ENCODE data around the gene VILL.

VILL gene

DNA sequence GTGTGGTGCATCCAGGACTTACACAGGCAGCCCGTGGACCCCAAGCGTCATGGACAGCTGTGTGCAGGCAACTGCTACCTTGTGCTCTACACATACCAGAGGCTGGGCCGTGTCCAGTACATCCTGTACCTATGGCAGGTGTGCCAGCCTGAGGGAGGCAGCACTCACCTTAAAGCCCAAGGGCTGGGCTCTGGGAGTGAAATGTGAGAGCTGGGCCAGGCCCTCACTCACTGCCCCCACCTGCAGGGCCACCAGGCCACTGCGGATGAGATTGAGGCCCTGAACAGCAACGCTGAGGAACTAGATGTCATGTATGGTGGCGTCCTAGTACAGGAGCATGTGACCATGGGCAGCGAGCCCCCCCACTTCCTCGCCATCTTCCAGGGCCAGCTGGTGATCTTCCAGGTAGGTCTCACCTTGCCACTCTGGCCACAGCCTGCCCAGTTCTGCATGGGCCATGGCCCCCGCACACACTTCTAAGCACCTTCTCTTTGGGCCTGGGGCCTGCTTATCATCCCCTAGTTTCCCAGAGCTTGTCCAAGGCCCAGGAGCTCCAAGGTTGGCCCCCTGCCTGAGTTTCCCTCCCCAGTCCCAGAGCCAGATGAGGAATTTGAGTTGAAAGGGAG is 11.0 kb downstream of the VILL start:
- Histone ChIP-seq H3K9me3 (ENCODE audit: insufficient read depth, low read depth, low read length) (no peaks in the 10 kb centered on the region), H3K4me3 (ENCODE audit: low read length) (no peak overlapping the region), H3K9ac (ENCODE audit: low read depth, low read length) (no peak overlapping the region), H3K36me3 (ENCODE audit: insufficient read depth, low read length) (no peaks in the 10 kb centered on the region), H3K27me3 (ENCODE audit: insufficient read depth, low read length) (peaks cover 5% of the 10 kb centered on the region; the same call in 1 of the 2 replicates), H3K4me1 (ENCODE audit: insufficient read depth, low read length) (0 out of 2 replicates have a peak, but pooled peaks cover 4% of the 10 kb centered on the region), H3K27ac (ENCODE audit: low read depth, low read length) (no peak overlapping the region)
- WGBS: 79% methylated on average over 9 of the region's 9 CpGs

DNA sequence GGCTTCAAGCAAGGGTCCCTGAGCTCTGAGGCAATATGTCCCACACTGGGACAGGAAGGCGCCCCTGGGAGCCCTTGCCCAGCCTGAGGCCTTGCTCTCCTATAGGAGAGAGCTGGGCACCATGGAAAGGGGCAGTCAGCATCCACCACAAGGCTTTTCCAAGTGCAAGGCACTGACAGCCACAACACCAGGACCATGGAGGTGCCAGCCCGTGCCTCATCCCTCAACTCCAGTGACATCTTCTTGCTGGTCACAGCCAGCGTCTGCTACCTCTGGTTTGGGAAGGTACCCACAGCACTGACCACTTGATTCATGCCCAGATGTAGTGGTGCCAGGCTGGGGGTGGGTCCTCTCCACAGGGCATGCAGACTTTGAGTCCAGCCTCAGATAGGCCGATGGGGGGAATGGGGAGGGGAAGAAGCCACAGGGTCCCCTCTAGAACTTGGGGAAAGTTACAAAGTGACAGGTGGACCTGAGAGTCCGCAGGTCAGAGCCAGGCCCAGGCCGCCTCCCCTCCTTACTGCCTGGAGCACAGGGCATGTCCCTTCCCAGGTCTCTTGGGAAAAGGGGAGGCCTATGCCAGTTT is 11.8 kb downstream of the VILL start:
- WGBS: 92% methylated on average over 6 of the region's 6 CpGs
- Histone ChIP-seq H3K27me3 (ENCODE audit: insufficient read depth, low read length) (peaks cover 5% of the 10 kb centered on the region; the same call in 1 of the 2 replicates), H3K27ac (ENCODE audit: low read depth, low read length) (no peak overlapping the region), H3K9ac (ENCODE audit: low read depth, low read length) (no peak overlapping the region), H3K4me3 (ENCODE audit: low read length) (no peak overlapping the region), H3K9me3 (ENCODE audit: insufficient read depth, low read depth, low read length) (no peaks in the 10 kb centered on the region), H3K36me3 (ENCODE audit: insufficient read depth, low read length) (no peaks in the 10 kb centered on the region), H3K4me1 (ENCODE audit: insufficient read depth, low read length) (0 out of 2 replicates have a peak, but pooled peaks cover 4% of the 10 kb centered on the region)

DNA sequence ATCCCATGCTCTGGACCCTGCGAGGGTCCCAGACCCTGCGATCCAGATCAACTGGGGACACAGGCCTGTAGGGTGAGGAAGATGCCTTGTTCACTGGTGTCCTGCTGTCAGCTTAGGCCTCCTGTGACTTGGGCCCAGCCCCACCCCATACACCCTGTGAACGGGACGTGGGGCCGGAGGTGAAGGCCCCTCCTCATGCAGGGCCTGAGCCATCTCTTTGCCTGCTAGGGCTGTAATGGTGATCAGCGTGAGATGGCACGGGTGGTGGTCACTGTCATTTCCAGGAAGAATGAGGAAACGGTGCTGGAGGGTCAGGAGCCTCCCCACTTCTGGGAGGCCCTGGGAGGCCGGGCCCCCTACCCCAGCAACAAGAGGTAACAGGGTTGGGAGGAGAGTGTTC is 12.4 kb downstream of the VILL start:
- Histone ChIP-seq H3K9ac (ENCODE audit: low read depth, low read length) (no peak overlapping the region), H3K9me3 (ENCODE audit: insufficient read depth, low read depth, low read length) (no peaks in the 10 kb centered on the region), H3K4me1 (ENCODE audit: insufficient read depth, low read length) (0 out of 2 replicates have a peak, but pooled peaks cover 4% of the 10 kb centered on the region), H3K4me3 (ENCODE audit: low read length) (no peak overlapping the region), H3K27me3 (ENCODE audit: insufficient read depth, low read length) (peaks cover 5% of the 10 kb centered on the region; the same call in 1 of the 2 replicates), H3K36me3 (ENCODE audit: insufficient read depth, low read length) (peaks cover 2% of the 10 kb centered on the region; the same call in 1 of the 2 replicates), H3K27ac (ENCODE audit: low read depth, low read length) (no peak overlapping the region)
- whole genome bisulfite sequencing: 85% methylated on average over 9 of the region's 9 CpGs

DNA sequence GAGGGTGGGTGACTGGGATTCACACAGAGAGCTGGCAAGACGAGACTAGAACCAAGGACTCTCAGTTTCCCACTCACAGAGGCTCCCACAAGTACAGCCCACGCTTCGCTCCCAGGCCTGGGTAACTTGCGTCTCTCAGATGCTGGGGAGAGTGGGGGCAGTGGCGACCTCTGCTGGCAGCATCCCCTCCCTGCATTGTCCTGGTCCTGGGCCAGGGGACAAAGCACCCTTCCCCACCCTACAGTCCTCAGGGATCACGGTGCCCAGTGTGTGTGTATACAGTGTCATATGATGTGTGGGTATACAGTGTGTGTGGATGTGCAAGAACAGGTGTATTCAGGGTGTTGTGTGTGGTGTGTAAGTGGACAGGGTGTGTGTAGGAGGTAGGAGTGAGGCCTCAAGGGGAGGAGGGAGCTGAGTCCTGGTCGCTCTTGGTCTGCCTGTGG is 12.8 kb downstream of the VILL start:
- Histone ChIP-seq H3K27ac (ENCODE audit: low read depth, low read length) (no peak overlapping the region), H3K36me3 (ENCODE audit: insufficient read depth, low read length) (peaks cover 4% of the 10 kb centered on the region; the same call in 1 of the 2 replicates), H3K4me1 (ENCODE audit: insufficient read depth, low read length) (0 out of 2 replicates have a peak, but pooled peaks cover 3% of the 10 kb centered on the region), H3K4me3 (ENCODE audit: low read length) (no peak overlapping the region), H3K27me3 (ENCODE audit: insufficient read depth, low read length) (peaks cover 4% of the 10 kb centered on the region; the same call in 1 of the 2 replicates), H3K9me3 (ENCODE audit: insufficient read depth, low read depth, low read length) (no peaks in the 10 kb centered on the region), H3K9ac (ENCODE audit: low read depth, low read length) (no peak overlapping the region)
- 48% methylated on average over 6 of the region's 7 CpGs for WGBS

DNA sequence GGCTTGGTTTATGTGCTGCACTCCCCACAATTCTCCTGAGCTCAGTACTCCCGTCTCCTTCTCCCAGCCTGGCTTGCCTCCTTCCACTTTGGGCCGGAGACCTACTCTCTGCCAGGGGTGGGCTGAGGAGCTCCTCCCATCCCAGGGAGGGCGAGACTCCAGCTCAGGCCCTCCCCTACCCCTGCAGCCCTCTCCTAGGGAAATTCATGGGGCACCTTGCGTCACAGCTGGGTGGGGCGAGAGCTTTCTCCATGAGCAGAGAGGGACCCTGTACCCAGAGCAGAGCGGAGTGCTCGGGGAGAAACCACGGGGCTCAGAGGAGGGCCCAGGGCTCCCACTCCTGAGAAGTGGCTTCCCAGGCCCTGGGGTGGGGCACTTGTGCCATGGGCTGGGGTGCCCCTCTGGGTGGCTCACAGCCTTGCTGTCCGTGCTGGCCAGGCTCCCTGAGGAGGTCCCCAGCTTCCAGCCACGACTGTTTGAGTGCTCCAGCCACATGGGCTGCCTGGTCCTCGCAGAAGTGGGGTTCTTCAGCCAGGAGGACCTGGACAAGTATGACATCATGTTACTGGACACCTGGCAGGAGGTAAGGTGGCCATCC is 13.3 kb downstream of the VILL start:
- Histone ChIP-seq H3K4me1 (ENCODE audit: insufficient read depth, low read length) (no peaks in the 10 kb centered on the region), H3K27me3 (ENCODE audit: insufficient read depth, low read length) (no peaks in the 10 kb centered on the region), H3K4me3 (ENCODE audit: low read length) (no peak overlapping the region), H3K9ac (ENCODE audit: low read depth, low read length) (no peak overlapping the region), H3K36me3 (ENCODE audit: insufficient read depth, low read length) (peaks cover 4% of the 10 kb centered on the region; the same call in 1 of the 2 replicates), H3K9me3 (ENCODE audit: insufficient read depth, low read depth, low read length) (no peaks in the 10 kb centered on the region), H3K27ac (ENCODE audit: low read depth, low read length) (no peak overlapping the region)
- 83% methylated on average over 11 of the region's 11 CpGs for WGBS

DNA sequence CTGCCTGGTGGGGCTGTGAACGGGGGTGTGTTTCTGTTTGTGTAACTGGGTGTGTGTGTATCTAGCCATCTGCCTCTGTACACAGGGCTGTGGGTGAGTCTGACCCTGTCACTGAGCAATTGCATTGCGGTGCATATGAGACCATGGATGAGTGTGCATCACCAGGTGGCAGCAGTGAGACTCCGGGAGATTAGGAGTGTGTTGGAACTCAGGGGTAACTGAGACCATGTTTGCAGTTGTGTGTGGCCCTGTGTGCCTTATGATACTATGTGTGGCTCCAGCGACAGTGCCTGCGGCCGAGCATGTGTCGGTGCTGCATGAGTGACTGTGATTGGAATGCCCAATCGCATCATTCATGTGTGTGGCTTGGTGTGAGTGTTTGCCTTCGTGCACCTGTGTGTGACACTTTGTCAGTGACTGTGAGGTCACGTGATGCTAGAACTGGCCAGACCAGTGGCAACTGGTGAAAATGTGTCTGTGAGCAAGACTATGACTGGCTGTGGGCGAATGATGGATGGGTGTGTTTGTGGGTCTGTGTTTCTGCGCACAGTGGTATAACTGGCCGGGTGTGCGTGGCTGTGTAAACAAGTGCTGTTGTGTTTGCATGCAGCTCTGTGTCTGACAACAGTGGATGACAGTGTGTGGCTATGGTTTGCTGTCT is 14.0 kb downstream of the VILL start:
- H3K9ac ChIP-seq (ENCODE audit: low read depth, low read length): no peak overlapping the region
- 82% methylated on average over 14 of the region's 14 CpGs for WGBS
- no peak overlapping the region for H3K4me3 ChIP-seq (ENCODE audit: low read length)
- H3K4me1 ChIP-seq (ENCODE audit: insufficient read depth, low read length): no peaks in the 10 kb centered on the region
- H3K36me3 ChIP-seq (ENCODE audit: insufficient read depth, low read length): peaks cover 4% of the 10 kb centered on the region; the same call in 1 of the 2 replicates
- no peaks in the 10 kb centered on the region for H3K27me3 ChIP-seq (ENCODE audit: insufficient read depth, low read length)
- H3K27ac ChIP-seq (ENCODE audit: low read depth, low read length): no peak overlapping the region
- no peaks in the 10 kb centered on the region for H3K9me3 ChIP-seq (ENCODE audit: insufficient read depth, low read depth, low read length)

DNA sequence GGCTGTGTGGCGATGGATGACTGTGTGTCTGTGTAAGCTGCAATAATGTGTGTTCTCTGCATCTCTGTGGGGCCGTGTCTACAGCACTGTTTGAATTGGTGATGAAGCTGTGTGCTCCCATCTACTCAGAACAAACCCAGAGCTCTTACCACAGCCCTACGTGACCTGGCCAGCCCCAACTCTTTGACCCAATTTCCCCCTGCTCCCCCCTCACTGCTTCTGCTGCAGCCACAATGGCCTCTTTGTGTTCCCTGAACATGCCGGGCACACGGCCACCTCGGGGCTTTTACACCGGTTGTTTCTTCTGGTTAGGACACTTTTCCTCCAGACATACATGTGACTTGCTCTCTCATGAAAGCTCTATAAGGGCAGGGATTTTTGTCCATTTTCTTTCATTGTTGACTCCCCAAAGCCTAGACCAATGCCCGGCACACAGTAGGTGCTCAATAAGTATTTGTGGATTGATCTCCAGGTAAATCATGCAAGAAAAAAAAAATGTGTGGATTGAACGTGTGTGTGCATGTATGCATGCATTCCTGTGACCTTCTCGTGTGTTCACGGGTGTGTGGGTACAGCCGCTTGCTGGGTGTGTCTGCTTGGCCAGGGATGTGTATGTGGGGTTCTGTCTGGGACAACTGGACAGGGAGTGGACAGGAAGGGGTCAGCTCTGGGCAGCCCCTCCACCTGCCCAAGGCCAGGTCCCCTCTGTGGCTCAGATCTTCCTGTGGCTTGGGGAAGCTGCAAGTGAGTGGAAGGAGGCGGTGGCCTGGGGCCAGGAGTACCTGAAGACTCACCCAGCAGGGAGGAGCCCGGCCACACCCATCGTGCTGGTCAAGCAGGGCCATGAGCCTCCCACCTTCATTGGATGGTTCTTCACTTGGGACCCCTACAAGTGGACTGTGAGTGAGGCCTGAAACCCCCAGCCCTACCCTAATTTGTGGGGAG is 14.8 kb downstream of the VILL start:
- no peaks in the 10 kb centered on the region for H3K4me1 ChIP-seq (ENCODE audit: insufficient read depth, low read length)
- no peaks in the 10 kb centered on the region for H3K9me3 ChIP-seq (ENCODE audit: insufficient read depth, low read depth, low read length)
- H3K4me3 ChIP-seq (ENCODE audit: low read length): no peak overlapping the region
- H3K27ac ChIP-seq (ENCODE audit: low read depth, low read length): no peak overlapping the region
- no peak overlapping the region for H3K9ac ChIP-seq (ENCODE audit: low read depth, low read length)
- H3K36me3 ChIP-seq (ENCODE audit: insufficient read depth, low read length): peaks cover 4% of the 10 kb centered on the region; the same call in 1 of the 2 replicates
- no peaks in the 10 kb centered on the region for H3K27me3 ChIP-seq (ENCODE audit: insufficient read depth, low read length)
- WGBS: 93% methylated on average over 15 of the region's 15 CpGs

DNA sequence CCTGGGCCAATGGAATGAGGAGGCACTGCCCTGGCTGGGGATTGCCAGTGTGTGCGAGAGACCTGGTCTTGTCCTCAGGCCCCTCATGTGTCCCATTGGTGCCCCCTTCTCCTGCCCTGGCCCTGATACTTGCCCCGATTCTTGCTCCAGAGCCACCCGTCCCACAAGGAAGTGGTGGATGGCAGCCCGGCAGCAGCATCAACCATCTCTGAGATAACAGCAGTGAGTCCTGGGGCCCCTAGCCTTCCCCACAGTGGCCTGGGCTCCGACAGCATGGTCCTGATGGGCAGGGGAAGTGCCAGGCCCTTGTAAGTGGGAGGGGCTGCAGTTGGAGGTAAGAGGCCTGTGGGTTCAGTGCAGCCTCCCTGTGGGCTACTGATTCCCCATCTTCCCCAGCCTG is 15.4 kb downstream of the VILL start:
- Histone ChIP-seq H3K27me3 (ENCODE audit: insufficient read depth, low read length) (no peaks in the 10 kb centered on the region), H3K9ac (ENCODE audit: low read depth, low read length) (no peak overlapping the region), H3K27ac (ENCODE audit: low read depth, low read length) (no peak overlapping the region), H3K4me1 (ENCODE audit: insufficient read depth, low read length) (no peaks in the 10 kb centered on the region), H3K4me3 (ENCODE audit: low read length) (no peak overlapping the region), H3K9me3 (ENCODE audit: insufficient read depth, low read depth, low read length) (no peaks in the 10 kb centered on the region), H3K36me3 (ENCODE audit: insufficient read depth, low read length) (peaks cover 4% of the 10 kb centered on the region; the same call in 1 of the 2 replicates)
- WGBS: 83% methylated on average over 5 of the region's 5 CpGs

DNA sequence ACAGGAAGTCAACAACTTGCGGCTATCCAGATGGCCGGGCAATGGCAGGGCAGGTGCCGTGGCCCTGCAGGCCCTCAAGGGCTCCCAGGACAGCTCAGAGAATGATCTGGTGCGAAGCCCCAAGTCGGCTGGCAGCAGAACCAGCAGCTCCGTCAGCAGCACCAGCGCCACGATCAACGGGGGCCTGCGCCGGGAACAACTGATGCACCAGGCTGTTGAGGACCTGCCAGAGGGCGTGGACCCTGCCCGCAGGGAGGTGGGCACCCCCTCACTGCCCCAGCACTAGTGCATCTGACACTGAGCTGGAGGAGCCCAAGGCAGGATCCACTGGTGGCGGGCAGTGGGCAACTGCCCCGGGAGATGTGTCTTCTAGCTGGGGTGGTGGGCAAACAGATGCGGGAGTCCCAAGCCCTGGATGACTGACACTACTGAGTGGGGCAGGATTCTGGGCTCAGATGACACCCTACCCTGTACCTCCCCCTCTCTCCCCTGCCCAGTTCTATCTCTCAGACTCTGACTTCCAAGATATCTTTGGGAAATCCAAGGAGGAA is 15.9 kb downstream of the VILL start:
- H3K9me3 ChIP-seq (ENCODE audit: insufficient read depth, low read depth, low read length): no peaks in the 10 kb centered on the region
- no peaks in the 10 kb centered on the region for H3K4me1 ChIP-seq (ENCODE audit: insufficient read depth, low read length)
- H3K36me3 ChIP-seq (ENCODE audit: insufficient read depth, low read length): peaks cover 4% of the 10 kb centered on the region; the same call in 1 of the 2 replicates
- no peak overlapping the region for H3K4me3 ChIP-seq (ENCODE audit: low read length)
- no peak overlapping the region for H3K9ac ChIP-seq (ENCODE audit: low read depth, low read length)
- 97% methylated on average over 16 of the region's 16 CpGs for WGBS
- H3K27ac ChIP-seq (ENCODE audit: low read depth, low read length): no peak overlapping the region
- no peaks in the 10 kb centered on the region for H3K27me3 ChIP-seq (ENCODE audit: insufficient read depth, low read length)

DNA sequence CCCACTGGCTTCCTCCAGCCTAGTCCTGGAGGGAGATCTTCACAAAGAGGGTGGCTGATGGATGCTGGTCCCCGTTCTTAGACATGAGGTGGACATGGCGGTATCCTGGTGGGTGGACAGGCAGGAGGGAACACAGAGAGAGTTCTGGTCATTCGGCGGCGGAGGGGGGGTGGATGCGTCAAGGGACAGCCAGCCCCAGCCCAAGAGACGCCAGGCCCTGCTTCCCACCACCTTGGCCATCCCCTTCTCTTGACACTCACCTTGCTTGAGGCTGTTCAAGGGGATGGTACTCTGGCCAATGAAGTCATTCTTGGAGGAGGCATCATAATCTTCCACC is 17.1 kb downstream of the VILL start:
- H3K4me1 ChIP-seq (ENCODE audit: insufficient read depth, low read length): no peaks in the 10 kb centered on the region
- H3K4me3 ChIP-seq (ENCODE audit: low read length): no peak overlapping the region
- WGBS: 94% methylated on average over 7 of the region's 7 CpGs
- no peaks in the 10 kb centered on the region for H3K9me3 ChIP-seq (ENCODE audit: insufficient read depth, low read depth, low read length)
- H3K27me3 ChIP-seq (ENCODE audit: insufficient read depth, low read length): no peaks in the 10 kb centered on the region
- H3K27ac ChIP-seq (ENCODE audit: low read depth, low read length): no peak overlapping the region
- H3K9ac ChIP-seq (ENCODE audit: low read depth, low read length): no peak overlapping the region
- H3K36me3 ChIP-seq (ENCODE audit: insufficient read depth, low read length): peaks cover 4% of the 10 kb centered on the region; the same call in 1 of the 2 replicates

Measured in HUES64 (cell line).